HTERT RPE-1 (cell line): Measurements from ENCODE around the gene ZNF282.
"Not testable (repeated sequence)": the region's sequence is repeated elsewhere in the genome, so short reads cannot be mapped to it uniquely, and the experiment has no call there.

Source experiments
- in situ Hi-C: fragments of 300-500 bp; cut with MboI; formaldehyde crosslinking; loops from 4 replicates; pipeline ENCODE4 v1.14.3; 2020; ENCODE audit warnings: low sequenced_read_pairs

ZNF282 gene

GRCh38 chr7:149252378-149252777, 57.0 kb downstream of the ZNF282 start:
- in situ Hi-C loops: no loop called here

- in situ Hi-C loops: no loop called here
These were observed 58.3 kb downstream of the ZNF282 start for GRCh38 chr7:149253665-149254064.

DNA sequence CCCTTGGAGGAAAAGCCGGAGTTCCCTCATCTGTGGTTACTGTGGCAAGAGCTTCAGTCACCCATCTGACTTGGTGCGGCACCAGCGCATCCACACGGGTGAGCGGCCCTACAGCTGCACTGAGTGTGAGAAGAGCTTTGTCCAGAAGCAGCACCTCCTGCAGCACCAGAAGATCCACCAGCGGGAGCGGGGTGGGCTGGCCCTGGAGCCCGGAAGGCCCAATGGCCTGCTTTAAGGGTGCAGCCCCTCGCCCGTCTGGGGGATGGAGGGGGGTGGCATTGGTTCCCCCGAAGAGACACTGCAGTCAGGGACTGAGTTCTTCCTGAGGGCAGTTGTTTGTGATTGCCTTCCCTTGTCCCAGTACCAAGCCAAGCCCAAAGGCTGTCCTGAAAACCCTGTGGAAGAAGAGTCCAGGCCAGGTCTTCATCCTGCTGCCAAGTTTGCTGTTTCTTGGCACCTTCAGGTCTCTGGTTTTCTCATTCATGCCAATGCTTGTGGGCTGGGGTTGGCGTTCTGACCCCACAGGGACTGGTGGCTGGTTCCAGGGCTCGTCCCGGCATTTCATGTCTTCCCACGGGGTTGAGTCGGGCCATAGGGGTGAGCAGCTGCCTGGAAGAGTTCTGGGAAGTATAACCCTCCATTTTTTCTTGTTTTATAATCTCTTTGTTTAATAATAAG, 59.0 kb downstream of the ZNF282 start:
- in situ Hi-C loops: no loop called here

GRCh38 chr7:149255174-149255573, 59.8 kb downstream of the ZNF282 start:
- in situ Hi-C loops: no loop called here

DNA sequence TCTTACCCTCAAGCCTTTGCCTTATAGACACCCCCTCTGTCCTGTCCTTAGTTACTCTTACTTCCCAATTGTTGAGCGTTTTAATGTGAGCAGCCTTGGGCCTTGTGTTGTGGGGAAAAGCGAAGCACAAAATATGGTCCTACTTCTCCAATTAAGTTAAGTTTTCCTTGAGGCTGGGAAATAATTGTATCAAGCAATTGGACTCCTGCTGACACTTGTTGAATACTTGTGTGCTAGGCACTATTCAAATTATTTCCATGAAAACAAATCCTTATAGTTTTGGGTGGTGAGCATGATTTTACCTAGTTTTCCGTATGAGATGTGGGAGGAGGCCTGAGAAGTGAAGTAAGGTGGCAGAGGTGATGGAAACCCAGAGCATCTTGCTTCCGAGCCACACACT, 61.2 kb downstream of the ZNF282 start:
- in situ Hi-C loops: no loop called here

GRCh38 chr7:149257146-149257545, 61.8 kb downstream of the ZNF282 start:
- in situ Hi-C loops: no loop called here

GRCh38 chr7:149261316-149261828, 66.0 kb downstream of the ZNF282 start:
- in situ Hi-C loops: no loop called here

DNA sequence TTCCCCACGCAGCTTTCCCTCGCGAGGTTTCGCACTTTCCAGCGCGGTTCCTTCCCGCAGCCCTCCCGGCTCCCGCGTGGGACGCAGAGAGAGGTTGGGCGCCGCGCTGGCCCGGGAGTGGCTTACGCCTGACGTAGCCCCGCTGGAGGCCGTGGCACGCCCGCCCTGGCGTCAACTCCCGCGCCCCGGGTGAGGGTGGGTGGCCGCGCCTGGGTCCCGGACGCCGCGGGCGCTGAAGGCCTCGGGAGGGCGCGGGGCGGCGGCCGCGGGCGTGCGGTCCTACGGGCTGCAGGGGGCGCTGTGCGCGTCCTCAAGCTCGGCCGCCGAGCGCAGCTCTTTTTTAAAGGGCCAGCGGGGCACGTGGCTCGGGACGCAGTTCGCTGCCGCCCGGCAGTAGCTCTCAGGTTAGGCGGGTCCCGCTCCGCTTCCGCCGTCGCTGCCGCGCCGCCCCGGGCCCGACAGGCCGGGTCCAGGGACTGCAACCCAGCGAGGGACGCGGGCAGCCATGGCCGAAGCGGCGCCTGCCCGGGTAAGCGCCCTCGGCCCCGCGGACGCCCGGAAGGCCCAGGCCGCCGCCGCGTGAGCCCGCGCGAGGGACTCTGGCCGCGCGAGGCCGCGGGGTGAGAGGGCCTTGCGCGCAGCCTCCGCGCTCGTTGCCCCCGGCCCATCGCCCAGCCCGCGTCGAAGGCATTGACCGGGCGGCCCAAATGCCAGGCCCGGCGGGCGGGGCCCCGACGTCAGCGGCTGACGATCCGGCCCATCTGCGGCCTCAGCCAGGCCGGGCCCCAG, 66.7 kb downstream of the ZNF282 start, which contains the start of gene ZNF783:
Gene ZNF783 (plus strand): TSS at position 368 of the 789 bp plus-strand sequence. CDS start 138 bp downstream, at position 506.
- in situ Hi-C loops: no loop called here

DNA sequence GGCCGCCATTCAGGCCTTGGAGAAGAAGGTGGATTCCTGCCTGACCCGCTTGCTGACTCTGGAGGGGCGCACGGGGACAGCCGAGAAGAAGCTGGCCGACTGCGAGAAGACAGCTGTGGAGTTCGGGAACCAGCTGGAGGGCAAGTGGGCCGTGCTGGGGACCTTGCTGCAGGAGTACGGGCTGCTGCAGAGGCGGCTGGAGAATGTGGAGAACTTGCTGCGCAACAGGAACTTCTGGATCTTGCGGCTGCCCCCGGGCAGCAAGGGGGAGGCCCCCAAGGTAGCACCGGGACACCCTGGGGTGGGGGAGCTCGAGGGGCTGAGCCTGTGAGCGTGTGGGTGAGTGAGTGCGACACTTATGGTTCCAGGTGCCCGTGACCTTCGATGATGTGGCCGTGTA, 71.1 kb downstream of the ZNF282 start:
- in situ Hi-C loops: no loop called here

DNA sequence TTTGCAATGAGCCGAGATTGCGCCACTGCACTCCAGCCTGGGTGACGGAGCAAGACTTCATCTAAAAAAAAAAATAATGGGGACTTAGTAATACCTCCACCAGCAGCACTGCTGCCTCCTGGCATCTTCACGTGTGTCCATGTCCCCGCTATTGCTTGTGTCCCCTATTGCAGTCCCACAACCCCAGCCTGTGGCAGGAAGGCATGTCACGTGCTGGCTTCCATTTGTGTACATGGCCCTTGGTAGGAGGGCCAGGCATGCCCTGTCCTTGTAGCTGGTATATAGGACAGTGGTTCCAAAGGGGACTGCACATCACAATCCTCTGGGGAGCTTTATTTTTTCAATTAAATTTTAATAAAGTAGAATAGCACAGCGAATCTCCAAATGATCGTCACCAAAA, 72.4 kb downstream of the ZNF282 start:
- in situ Hi-C loops: no loop called here

DNA sequence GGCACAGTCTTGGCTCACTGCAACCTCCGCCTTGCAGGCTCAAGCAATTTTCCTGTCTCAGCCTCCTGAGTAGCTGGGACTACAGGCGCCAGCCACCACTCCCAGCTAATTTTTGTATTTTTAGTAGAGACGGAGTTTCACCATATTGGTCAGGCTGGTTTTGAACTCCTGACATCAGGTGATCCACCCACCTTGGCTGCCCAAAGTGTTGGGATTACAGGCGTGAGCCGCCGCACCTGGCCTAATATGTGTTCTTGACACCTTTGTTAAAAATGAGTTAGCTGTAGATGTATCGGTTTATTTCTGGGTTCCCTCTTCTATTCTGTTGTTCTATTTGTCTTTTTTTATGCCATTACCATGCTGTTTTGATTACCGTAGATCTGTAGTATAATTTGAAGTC, 79.1 kb downstream of the ZNF282 start:
- in situ Hi-C loops: not testable (repeated sequence)
